ENCODE data around the gene KCNQ1. TPM values are rescaled to one million over a fixed set of nuclear protein-coding genes. Genes with fewer than 3 reads are reported as not detected.

Gene KCNQ1
- total RNA-seq, 1 experiment from 2014 or later: not detected

DNA sequence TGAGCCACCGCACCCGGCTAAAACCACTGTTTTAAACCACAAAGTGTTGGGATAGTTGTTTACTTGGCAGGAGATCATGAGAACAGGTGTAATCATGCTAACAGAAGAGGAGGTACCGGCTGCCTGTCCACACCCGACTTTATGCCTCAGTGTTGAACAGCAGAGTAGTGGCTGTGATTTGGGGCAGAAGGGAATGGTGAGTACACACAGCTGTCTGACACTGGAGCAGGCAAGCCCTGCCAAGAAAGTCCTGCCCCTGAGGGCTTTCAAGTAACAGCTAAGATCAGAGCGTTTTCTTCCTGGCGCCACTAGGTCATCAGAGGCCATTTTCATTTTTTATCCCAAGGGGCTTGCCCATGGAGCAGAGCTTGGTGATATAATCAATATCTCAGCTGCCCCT, 432.7 kb downstream of the KCNQ1 start:
- no peaks in the 10 kb centered on the region for H3K27me3 Mint-ChIP-seq (ENCODE audit: insufficient read depth, unreplicated experiment)
- peaks cover 4% of the 10 kb centered on the region for H3K36me3 Mint-ChIP-seq (ENCODE audit: insufficient read depth, unreplicated experiment)
- intact Hi-C loops (cut with micrococcal nuclease): no loop called here
- no peak for DNase-seq (ENCODE audit: unreplicated experiment)
- CTCF ChIA-PET: interaction anchor here (1.2 to 1.7 kb wide), 3 partner anchors 10 to 344 kb away, joined by 3 to 9 read pairs (median 5); no protein-coding TSS in a partner anchor
- POLR2A ChIA-PET: interaction anchor here (1.7 kb wide), 1 partner anchor 13 kb away, joined by 7 read pairs; no protein-coding TSS in a partner anchor
- H3K4me1 Mint-ChIP-seq (ENCODE audit: insufficient read depth, unreplicated experiment): peaks cover 5% of the 10 kb centered on the region
- no peak overlapping the region for H3K4me3 Mint-ChIP-seq (ENCODE audit: unreplicated experiment)
- H3K9me3 Mint-ChIP-seq (ENCODE audit: unreplicated experiment): no peaks in the 10 kb centered on the region
- no peak overlapping the region for H3K27ac Mint-ChIP-seq (ENCODE audit: low read depth, unreplicated experiment)
- no TSS peak for BruUV-seq (replicated peaks)
- TF ChIP-seq, protein P1, sequence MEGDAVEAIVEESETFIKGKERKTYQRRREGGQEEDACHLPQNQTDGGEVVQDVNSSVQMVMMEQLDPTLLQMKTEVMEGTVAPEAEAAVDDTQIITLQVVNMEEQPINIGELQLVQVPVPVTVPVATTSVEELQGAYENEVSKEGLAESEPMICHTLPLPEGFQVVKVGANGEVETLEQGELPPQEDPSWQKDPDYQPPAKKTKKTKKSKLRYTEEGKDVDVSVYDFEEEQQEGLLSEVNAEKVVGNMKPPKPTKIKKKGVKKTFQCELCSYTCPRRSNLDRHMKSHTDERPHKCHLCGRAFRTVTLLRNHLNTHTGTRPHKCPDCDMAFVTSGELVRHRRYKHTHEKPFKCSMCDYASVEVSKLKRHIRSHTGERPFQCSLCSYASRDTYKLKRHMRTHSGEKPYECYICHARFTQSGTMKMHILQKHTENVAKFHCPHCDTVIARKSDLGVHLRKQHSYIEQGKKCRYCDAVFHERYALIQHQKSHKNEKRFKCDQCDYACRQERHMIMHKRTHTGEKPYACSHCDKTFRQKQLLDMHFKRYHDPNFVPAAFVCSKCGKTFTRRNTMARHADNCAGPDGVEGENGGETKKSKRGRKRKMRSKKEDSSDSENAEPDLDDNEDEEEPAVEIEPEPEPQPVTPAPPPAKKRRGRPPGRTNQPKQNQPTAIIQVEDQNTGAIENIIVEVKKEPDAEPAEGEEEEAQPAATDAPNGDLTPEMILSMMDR (IDR thresholded peaks at IDR 0.05; ENCODE audit: unreplicated experiment): no peak

DNA sequence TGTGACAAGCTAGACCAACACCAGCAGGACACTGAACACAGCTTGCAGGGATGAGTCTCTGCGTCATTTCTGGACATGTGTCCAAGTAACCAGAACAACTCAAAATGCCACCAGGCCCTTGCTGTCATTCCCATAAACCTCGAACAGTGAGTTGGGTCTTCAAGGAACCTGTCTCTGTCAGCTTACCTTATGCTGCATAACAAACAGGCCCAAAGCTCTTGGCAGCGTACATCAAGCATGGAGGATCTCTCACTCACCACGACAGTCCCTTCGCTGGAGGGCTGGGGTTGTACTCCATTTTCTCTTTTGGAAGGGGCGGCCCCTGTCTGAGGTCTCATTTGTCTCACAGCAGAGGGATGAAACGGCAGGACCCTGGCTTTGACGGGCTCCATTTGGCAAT, 434.0 kb downstream of the KCNQ1 start:
- no TSS peak for BruUV-seq (replicated peaks)
- Mint-ChIP-seq H3K9me3 (ENCODE audit: unreplicated experiment) (no peaks in the 10 kb centered on the region), H3K27me3 (ENCODE audit: insufficient read depth, unreplicated experiment) (no peaks in the 10 kb centered on the region), H3K36me3 (ENCODE audit: insufficient read depth, unreplicated experiment) (peaks cover 7% of the 10 kb centered on the region), H3K27ac (ENCODE audit: low read depth, unreplicated experiment) (no peak overlapping the region), H3K4me3 (ENCODE audit: unreplicated experiment) (no peak overlapping the region), H3K4me1 (ENCODE audit: insufficient read depth, unreplicated experiment) (peaks cover 5% of the 10 kb centered on the region)
- CTCF ChIA-PET: interaction anchor here (0.7 to 1.7 kb wide), 3 partner anchors 9 to 135 kb away, joined by 3 to 9 read pairs (median 6); no protein-coding TSS in a partner anchor
- intact Hi-C loops (cut with micrococcal nuclease): no loop called here
- POLR2A ChIA-PET: interaction anchor here (0.7 to 1.7 kb wide), 3 partner anchors 12 to 206 kb away, joined by 3 to 7 read pairs (median 3); no protein-coding TSS in a partner anchor
- DNase-seq (ENCODE audit: unreplicated experiment): no peak
- TF ChIP-seq, protein P1 (IDR thresholded peaks at IDR 0.05; ENCODE audit: unreplicated experiment): no peak

DNA sequence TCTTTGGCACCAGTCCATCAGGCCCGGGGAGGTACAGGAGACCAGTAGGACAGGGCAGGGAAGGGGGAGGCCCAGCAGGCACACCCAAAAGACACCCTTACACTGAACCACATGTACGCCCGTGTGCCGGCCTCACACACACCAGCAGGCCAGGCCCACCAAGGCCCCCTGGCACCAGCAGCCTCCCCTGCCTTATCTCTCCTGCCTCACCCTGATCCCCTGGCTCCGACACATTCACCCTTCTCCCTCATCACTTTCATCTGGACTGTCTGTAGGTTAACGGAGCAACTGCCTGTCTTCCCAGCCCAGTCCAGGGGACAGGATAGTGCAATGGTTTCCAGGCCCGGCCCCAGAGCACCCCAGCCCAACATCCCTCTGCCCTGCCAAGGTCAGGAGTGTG, 435.8 kb downstream of the KCNQ1 start:
- H3K27me3 Mint-ChIP-seq (ENCODE audit: insufficient read depth, unreplicated experiment): no peaks in the 10 kb centered on the region
- no TSS peak for BruUV-seq (replicated peaks)
- POLR2A ChIA-PET: interaction anchor here (1.1 kb wide), 1 partner anchor 10 kb away, joined by 3 read pairs; no protein-coding TSS in a partner anchor
- H3K27ac Mint-ChIP-seq (ENCODE audit: low read depth, unreplicated experiment): no peak overlapping the region
- no peak overlapping the region for H3K4me3 Mint-ChIP-seq (ENCODE audit: unreplicated experiment)
- H3K4me1 Mint-ChIP-seq (ENCODE audit: insufficient read depth, unreplicated experiment): peaks cover 5% of the 10 kb centered on the region
- TF ChIP-seq, protein P1 (IDR thresholded peaks at IDR 0.05; ENCODE audit: unreplicated experiment): no peak
- H3K9me3 Mint-ChIP-seq (ENCODE audit: unreplicated experiment): no peaks in the 10 kb centered on the region
- DNase-seq (ENCODE audit: unreplicated experiment): no peak
- CTCF ChIA-PET: interaction anchor here (1.5 kb wide), 1 partner anchor 349 kb away, joined by 4 read pairs; no protein-coding TSS in a partner anchor
- intact Hi-C loops (cut with micrococcal nuclease): no loop called here
- peaks cover 7% of the 10 kb centered on the region for H3K36me3 Mint-ChIP-seq (ENCODE audit: insufficient read depth, unreplicated experiment)

DNA sequence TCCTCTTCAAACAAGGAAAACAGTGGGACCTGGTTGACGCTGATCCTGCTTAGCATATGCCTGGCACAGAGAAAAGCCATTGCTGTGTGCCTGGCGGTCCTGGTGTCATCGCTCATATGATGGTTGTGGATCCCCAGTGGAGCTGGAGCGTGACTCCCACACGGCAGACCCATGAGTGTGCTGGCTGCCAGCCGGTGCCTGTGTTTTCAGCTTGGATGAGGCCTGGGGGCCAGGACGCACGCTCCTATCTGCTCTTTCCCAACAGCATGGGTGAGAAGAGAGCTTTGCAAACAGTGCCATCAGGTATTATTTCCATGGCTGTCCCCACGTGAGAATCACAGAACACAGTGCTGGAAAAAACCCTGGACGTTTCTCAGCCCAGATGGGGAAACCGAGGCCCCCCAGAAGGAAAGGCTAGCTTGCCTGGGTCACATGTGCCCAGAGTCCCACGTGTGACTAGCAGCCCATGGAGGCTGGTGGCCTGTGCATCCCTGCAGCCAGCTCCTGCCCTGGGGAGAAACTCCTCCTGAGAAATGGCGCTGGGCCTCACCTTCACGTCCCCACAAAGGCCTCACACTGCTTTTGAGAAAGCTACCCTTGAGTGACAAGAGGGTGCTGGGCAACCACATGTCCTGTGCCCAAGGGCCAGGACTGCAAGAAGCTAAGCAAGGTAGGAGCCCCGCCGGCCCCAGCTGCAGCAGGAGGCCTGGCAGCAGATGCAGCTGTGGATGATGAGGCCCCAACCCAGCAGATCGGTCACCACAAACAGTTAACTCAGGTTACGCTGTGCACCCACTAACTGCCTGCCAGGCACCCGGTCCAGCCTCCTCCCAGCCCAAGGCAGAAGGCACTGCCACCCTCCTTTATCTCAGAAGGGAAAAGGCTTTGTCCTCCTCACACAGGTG, 436.5 kb downstream of the KCNQ1 start:
- H3K9me3 Mint-ChIP-seq (ENCODE audit: unreplicated experiment): no peaks in the 10 kb centered on the region
- H3K4me3 Mint-ChIP-seq (ENCODE audit: unreplicated experiment): no peak overlapping the region
- TF ChIP-seq, protein P1 (IDR thresholded peaks at IDR 0.05; ENCODE audit: unreplicated experiment): no peak
- H3K4me1 Mint-ChIP-seq (ENCODE audit: insufficient read depth, unreplicated experiment): peaks cover 5% of the 10 kb centered on the region
- CTCF ChIA-PET: interaction anchor here (0.6 to 1.5 kb wide), 4 partner anchors 49 to 460 kb away, joined by 3 to 4 read pairs (median 4); no protein-coding TSS in a partner anchor
- H3K27ac Mint-ChIP-seq (ENCODE audit: low read depth, unreplicated experiment): no peak overlapping the region
- BruUV-seq (replicated peaks): no TSS peak
- intact Hi-C loops (cut with micrococcal nuclease): no loop called here
- POLR2A ChIA-PET: interaction anchor here (1.1 kb wide), 1 partner anchor 10 kb away, joined by 3 read pairs; no protein-coding TSS in a partner anchor
- H3K36me3 Mint-ChIP-seq (ENCODE audit: insufficient read depth, unreplicated experiment): peaks cover 7% of the 10 kb centered on the region
- H3K27me3 Mint-ChIP-seq (ENCODE audit: insufficient read depth, unreplicated experiment): no peaks in the 10 kb centered on the region
- DNase-seq (ENCODE audit: unreplicated experiment): no peak

Data from MCF 10A (cell line).